HG02610 (cell line): Measurements from ENCODE around the gene RSPH6A.
"Not testable (repeated sequence)": the region's sequence is repeated elsewhere in the genome, so short reads cannot be mapped to it uniquely, and the experiment has no call there.

Experiments
- ATAC-seq: cut with Tn5 transposase; IDR thresholded peaks from one replicate; pipeline ENCODE4 v1.9.1; 2021; ENCODE audit warnings: mild to moderate bottlenecking, moderate library complexity; ENCODE audit not compliant: unreplicated experiment

RSPH6A gene

DNA sequence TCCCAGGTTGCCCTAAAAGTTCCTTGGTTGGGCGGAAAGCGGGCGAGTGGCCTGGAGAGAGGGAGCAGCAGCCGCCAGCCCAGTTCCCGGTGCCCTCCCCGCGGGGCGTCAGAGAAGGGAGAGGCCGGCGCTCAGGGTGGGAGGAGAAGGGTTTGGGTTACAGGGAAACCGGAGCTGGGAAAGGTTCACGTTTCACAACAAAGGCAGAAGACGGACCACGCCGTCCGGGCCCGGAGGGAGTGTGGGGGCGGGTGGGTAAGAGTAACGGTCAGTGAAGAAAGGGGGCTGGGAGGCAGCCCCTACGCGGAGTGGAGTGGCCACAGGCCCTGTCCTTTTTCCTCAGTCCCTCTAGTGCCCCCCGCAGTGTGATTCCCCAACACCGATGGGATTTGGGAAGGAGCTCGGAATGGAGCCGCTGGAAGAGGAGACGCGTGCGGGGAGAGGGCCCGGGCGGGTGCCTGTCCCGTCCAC lies 47.7 kb downstream of the RSPH6A start:
- no peak for ATAC-seq

DNA sequence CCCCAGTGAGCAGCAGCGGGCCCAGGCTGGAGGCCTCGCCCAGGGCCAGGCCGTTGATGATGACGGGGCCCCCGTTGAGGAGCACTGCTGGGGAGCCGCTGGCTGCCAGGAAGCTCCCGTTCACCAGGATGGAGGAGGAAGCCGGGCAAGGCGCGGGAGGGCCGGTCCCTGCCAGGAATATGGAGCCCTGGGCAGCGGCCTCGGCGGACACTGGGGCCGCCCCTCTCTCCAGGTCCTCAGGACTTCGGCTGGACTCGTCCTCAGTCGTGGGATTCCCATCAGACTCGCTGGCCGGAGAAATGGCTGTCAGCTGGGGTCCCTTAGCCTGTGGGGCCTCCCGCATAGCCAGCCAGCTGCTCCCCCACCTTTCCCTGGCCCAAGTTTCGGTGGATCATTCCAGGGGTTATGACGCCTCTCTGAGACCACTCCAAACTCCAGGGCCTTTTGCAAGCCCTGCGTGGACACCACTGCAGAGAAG lies 48.2 kb downstream of the RSPH6A start:
- no peak for ATAC-seq

GRCh38 chr19:45766296-45766868 lies 48.7 kb downstream of the RSPH6A start:
- ATAC-seq, result no peak

- ATAC-seq, result no peak
Observed at GRCh38 chr19:45765702-45766295, 49.3 kb downstream of the RSPH6A start.

DNA sequence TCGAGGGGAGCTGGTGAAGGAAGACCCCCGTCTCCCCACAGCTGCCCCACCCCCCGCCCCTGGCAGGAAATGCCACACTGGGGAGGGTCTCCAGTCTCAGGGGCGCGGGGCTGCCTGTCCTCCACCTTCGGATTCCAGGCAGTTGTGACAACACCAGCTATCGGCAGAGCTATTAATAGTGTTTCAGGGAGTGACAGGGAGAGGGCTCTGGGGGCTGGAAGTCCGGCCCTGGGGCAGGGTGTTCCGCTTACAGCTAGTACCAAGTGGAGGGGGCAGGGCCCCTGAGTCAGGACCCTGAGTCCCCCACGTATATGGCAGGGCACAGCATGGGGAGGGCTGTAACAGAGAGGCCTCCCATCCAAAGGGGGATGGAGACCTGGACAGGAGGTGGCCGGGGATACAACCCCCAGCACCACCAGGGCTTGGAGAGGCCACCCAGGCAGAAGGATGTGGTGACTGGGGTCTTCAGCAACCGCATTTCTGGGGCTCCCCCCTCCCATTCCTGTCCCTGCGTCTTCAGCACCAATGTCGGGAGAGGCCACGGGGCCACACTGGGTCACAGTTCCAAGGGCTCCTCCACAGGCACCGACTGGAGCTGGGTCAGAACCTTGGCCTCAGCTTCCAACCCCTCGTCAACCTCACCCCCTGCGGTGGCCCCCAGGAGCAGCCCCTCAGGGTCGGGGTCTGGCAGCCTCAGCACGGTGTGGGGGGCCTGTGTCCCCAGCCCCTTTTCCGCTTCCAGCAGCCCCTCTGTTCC lies 50.0 kb downstream of the RSPH6A start:
- no peak for ATAC-seq

DNA sequence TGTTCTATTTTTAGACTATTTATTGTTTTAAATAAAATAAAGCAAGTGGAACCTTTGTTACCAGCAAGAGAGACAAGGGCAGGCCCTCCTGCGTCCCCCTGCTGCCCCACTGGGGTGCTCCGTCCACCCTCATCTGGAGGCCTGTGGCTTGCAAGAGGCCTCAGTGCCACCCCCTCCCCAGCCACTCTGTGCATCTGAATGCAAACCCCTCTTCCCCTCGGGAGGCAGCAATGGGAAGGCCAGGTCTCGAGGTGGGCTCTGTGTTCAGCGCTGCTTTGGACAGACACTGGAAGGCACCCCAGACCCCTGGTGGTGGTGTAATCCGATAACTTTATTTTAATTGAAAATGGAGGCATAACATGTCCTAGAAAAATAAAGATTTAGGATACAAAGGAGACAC lies 50.6 kb downstream of the RSPH6A start:
- no peak for ATAC-seq

- no peak for ATAC-seq
Observed at GRCh38 chr19:45763691-45764294, 51.3 kb downstream of the RSPH6A start.

DNA sequence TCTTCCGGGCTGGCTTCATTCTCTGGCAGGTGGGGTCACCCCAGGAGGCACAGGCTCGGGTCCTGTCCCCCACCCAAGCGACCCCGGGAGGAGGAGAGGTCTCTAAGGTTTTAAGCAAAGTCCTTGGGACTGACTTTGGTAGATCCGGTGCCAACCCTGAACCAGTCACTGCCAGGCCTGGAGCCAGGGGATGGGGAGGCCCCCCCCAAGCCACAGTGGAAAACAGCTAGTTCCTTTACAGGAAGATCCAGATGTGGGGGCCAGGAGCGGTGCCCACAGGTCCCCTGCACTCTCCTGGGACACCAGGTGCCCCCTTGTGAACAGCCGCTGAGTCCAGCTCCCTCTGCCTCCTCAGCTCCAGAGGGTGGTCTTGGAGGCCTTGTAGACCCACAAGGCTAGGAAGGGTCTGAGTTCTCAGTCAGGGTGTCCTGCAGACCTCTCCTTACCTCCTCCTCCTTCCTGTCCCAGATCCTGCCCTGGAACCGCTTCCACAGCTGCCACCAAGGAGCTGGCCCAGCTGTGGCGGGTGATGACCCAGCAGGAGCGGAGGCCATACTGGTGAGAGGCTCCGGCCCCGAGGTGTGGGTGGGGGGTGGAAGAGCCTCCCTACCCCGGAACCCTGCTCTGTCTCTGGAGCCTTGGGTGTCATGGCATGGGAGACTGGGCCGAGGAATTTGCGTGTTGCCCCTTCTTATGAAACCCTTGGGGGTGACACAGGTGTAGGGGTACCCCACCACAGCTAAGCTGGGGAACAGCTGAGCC lies 52.1 kb downstream of the RSPH6A start:
- ATAC-seq, result no peak

DNA sequence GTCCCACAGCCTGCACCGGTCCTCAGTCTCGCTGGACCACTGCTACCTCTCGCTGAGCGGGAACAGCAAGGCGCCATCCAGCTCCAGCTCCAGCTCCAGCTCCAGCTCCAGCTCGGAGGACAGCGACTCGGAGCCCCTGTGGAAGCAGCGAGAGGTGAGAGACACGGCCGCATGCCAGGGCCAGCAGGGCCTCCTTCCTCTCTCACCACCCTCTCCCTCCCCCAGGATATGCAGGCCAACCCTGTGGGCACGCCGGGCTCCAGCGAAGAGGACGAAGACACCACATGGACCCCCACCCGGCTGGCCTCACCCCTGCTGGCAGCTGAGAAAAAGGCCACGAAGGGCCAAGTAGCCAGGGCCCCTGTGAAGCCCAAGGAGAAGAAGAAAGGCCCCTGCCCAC lies 53.4 kb downstream of the RSPH6A start:
- ATAC-seq, result no peak

DNA sequence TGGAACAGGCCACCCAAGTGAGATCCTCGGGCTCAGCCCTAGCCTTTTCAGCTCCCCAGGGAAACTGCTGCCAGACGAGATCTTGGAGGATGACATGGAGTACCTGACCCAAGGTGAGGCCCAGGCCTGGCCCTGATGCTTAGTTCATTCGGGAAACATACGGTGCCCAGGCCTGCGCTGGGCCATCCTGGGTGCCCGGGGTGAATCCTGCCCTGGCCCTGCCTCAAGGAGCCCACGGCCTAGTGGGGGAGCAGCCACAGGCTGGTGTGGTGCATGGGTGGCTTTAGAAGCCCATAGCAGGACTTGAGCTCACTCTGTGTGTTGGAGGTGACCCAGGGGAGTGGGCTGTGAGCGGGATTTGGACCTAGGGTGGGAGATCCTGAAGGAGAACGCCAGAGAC lies 56.2 kb downstream of the RSPH6A start:
- no peak for ATAC-seq

DNA sequence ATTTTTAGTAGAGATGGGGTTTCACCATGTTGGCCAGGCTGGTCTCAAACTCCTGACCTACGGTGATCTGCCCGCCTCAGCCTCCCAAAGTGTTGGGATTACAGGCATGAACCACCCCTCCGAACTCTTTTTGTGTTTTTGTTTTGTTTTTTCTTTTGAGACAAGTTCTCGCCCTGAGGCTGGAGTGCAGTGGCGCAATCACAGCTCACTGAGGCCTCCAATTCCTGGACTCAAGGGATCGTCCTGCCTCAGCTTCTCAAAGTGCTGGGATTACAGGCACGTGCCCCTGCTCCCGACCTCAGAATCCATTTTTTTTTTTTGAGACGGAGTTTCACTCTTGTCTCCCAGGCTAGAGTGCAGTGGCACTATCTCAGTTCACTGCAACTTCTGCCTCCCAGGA lies 57.4 kb downstream of the RSPH6A start:
- no peak for ATAC-seq

DNA sequence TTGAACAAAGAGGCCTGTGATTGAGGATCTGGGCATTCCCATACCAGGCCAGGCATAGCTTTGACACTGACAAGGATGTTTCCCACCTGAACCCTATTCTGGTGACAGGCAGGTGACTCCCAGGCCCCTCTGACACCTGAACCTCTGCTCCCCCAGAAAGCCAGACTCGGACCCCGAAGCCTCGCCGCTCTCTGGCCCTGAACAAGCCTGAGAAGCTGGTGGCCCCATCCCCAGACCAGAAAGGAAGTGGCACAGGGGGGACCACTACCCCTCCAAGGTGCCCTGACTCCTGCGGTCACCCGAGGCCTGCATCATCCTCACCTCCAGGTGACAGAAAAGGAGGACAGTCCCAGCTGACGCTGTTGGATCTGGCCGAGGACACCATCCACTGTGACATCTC lies 60.8 kb downstream of the RSPH6A start:
- no peak for ATAC-seq

GRCh38 chr19:45753548-45753947 lies 61.6 kb downstream of the RSPH6A start:
- no peak for ATAC-seq

DNA sequence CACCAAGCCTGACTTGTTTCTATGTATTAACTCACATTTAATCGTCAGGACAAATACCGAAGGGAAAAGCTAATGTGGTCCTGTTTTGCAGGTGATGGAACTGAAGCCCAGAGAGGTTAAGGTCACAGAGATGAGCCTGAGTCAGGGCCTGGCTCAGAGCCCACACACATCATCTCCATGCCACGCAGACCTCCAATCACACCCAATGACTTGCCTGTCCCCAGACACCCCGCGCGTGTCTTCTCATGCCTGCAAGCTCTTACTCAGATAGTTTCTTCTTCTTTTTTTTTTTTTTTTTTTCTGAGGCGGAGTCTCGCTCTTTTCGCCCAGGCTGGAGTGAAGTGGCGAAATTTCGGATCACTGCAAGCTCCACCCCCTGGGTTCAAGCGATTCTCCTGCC lies 62.5 kb downstream of the RSPH6A start:
- no peak for ATAC-seq

GRCh38 chr19:45751483-45751882 lies 63.6 kb downstream of the RSPH6A start:
- ATAC-seq, result not testable (repeated sequence)

DNA sequence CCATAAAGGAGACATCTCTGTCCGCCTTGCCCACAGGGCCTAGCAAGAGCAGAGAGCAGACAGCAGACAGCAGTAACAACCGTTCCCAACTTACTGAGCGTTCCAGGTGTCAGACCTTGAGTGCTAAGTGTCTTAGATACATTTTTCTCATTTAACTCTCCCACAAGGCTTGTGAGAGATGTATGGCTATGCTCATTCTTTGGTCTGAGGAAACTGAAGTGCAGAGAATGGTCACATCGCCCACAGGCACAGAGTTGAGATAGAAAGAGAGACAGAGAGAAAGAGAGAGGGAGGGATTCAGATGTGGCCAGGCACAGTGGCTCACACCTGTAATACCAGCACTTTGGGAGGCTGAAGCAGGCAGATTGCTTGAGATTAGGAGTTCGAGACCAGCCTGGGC lies 67.6 kb downstream of the RSPH6A start:
- no peak for ATAC-seq

- no peak for ATAC-seq
Observed at GRCh38 chr19:45746866-45747265, 68.2 kb downstream of the RSPH6A start.
